Testis (tissue), 3 donors: ENCODE results near the gene MLC1. TPM values are rescaled to one million over a fixed set of nuclear protein-coding genes. Genes with fewer than 3 reads are reported as not detected.

ENCODE experiments used
- DNase-seq: peaks from one replicate; pipeline ENCODE4 v3.0.0-alpha.2; 2019
- H3K27ac ChIP-seq, 2 donors: fragments of 200-600 bp; sonication (generic); one replicate each; pipeline ENCODE4 v1.5.1; 2019
- H3K27me3 ChIP-seq: fragments of 200-600 bp; sonication (generic); one replicate; pipeline ENCODE4 v1.5.1; 2019
- H3K36me3 ChIP-seq: fragments of 200-600 bp; sonication (generic); one replicate; pipeline ENCODE4 v1.5.1; 2017; ENCODE audit warnings: low read depth; ENCODE audit errors: missing control alignments
- H3K4me1 ChIP-seq: fragments of 200-600 bp; sonication (generic); one replicate; pipeline ENCODE4 v1.5.1; 2019
- H3K4me3 ChIP-seq, 2 donors: fragments of 200-600 bp; sonication (generic); one replicate each; pipeline ENCODE4 v1.5.1; 2017 to 2019
- H3K9me3 ChIP-seq: fragments of 200-600 bp; sonication (generic); one replicate; pipeline ENCODE4 v1.5.1; 2017
- CTCF ChIP-seq, 3 experiments: fragments of 450-650 bp in 2 of 3; fragments of 200-600 bp in 1 of 3; sonication (generic) in 1 of 3; IDR thresholded peaks; one replicate each; pipeline ENCODE4 v1.5.1; 2016 to 2019; ENCODE audit warnings: antibody characterized with exemption in 3 of 3, mild to moderate bottlenecking in 2 of 3, moderate library complexity in 1 of 3
- POLR2A ChIP-seq: fragments of 450-650 bp; IDR thresholded peaks from one replicate; pipeline ENCODE4 v1.6.1; 2017; ENCODE audit warnings: antibody characterized with exemption, mild to moderate bottlenecking, moderate library complexity
- WGBS, 2 donors: methylation state at CpG; one replicate each; pipeline ENCODE4 v1.1.5; 2018; 5-methylcytosine and 5-hydroxymethylcytosine counted together
- intact Hi-C: fragments of 100-400 bp; cut with DNase I; formaldehyde crosslinking; loops from one replicate; pipeline ENCODE4 v1.15.1; 2023; ENCODE audit warnings: low total_unique reads
- polyA plus RNA-seq: library from polyadenylated mRNA; stranded (reverse); fragments of 350-450 nt; fragmentation: Illumina TruSeq; extraction: RNeasy Lipid Tissue Mini Kit (QIAGEN cat#74804); gene quantifications from one replicate; pipeline ENCODE4 v1.2.3, GENCODE V29; 2014; ENCODE audit warnings: low read depth, low replicate concordance; ENCODE audit not compliant: insufficient read depth
- total RNA-seq, 2 donors: library from RNA; depleted of rRNA; stranded (reverse); fragments of >200 nt; gene quantifications; one replicate each; pipeline ENCODE4 v1.2.3, GENCODE V29; 2016

MLC1 gene
- total and polyA plus RNA-seq, 3 donors from 2014 or later = 1.3 to 1.5 (median 1.3) TPM

- H3K4me3 ChIP-seq = peak overlapping the region in 1 of 2 donors; percentile 31
- 2 to 6% methylated on average over 16 to 49 of the region's 61 CpGs for WGBS, 2 donors
- H3K27ac ChIP-seq = no peak overlapping the region
- H3K9me3 ChIP-seq = no peaks in the 10 kb centered on the region
- intact Hi-C loops = no loop called here
- peaks cover 9% of the 10 kb centered on the region for H3K4me1 ChIP-seq
- no peak for DNase-seq
- no peaks in the 10 kb centered on the region for H3K27me3 ChIP-seq
- no peaks in the 10 kb centered on the region for H3K36me3 ChIP-seq
- TF ChIP-seq POLR2A (no peak), CTCF (IDR thresholded peaks at IDR 0.05) (no peak)
Observed at GRCh38 chr22:50010676-50011446, 74.4 kb downstream of the MLC1 start.

DNA sequence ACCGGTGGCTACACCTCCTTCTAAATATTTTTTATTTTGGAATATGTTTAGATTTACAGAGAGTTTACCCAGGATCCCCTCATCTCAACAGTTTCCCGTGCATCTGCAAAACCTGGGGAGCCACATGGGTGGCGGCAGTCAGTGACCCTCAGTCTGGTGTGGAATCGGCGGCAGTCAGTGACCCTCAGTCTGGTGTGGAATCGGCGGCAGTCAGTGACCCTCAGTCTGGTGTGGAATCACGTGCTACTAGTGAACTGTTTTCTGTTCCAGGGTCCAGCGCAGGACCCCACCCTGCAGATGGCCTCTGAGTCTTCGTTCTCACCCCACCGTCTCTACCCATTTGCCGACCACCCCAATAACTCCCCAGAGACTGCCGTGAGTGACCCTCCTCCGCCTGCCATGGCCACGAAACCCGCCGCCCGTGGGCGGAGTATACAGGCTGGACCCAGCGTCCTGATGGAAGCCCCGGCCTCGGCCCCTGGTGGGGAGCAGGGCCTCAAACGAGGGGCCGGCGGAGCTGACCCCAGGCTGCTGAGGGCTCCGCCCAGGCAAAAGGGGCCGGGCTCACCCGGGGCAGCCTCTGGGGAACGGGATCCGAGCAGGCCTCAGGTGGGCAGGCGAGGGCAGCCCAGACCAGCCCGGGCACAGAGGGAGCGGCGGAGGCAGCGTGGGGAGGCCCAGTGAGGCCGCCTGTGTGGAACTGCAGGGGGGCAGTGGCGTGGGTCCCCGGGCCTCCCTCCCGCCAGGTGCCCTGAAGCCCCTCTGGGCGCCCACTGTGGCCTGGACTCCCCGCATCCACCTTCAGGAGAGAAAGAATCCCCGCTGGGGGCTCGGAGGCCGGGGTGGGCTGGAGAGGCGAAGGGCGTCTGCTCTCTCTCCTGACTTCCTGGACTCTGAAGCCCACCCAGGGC lies 75.2 kb downstream of the MLC1 start:
- intact Hi-C loops = no loop called here
- TF ChIP-seq POLR2A = no peak
- no peak for TF ChIP-seq CTCF (IDR thresholded peaks at IDR 0.05)
- 43 to 63% methylated on average over 30 to 45 of the region's 46 CpGs for WGBS, 2 donors

More for the DNA sequence above, 75.2 kb downstream of the MLC1 start:
- H3K36me3 ChIP-seq = no peaks in the 10 kb centered on the region
- peaks cover 9% of the 10 kb centered on the region for H3K4me1 ChIP-seq
- no peak overlapping the region for H3K27ac ChIP-seq
- H3K4me3 ChIP-seq = peak overlapping the region in 1 of 2 donors; percentile 31
- no peaks in the 10 kb centered on the region for H3K9me3 ChIP-seq
- no peak for DNase-seq
- H3K27me3 ChIP-seq = no peaks in the 10 kb centered on the region

Other genes starting within 250 kb of the MLC1 start
- gene ZBED4, start 231.6 kb downstream of the MLC1 start, total RNA-seq = 10 to 100 TPM; 17.2 to 18.2 TPM
- gene ZBED4, start 231.6 kb downstream of the MLC1 start, polyA plus RNA-seq = 9.1 TPM
- gene ALG12, start 167.0 kb downstream of the MLC1 start, total RNA-seq = 10 to 100 TPM; 11.9 to 18.3 TPM
- 10.6 TPM for gene ALG12, start 167.0 kb downstream of the MLC1 start, polyA plus RNA-seq
- gene CRELD2, start 166.8 kb downstream of the MLC1 start, total RNA-seq = 10 to 100 TPM; 57.9 to 64.2 TPM
- 58.3 TPM for gene CRELD2, start 166.8 kb downstream of the MLC1 start, polyA plus RNA-seq
- gene PIM3, start 124.7 kb downstream of the MLC1 start, total RNA-seq = 10 to 100 TPM; 68.2 to 89.9 TPM
- 50.8 TPM for gene PIM3, start 124.7 kb downstream of the MLC1 start, polyA plus RNA-seq
- under 1 TPM; 0.25 to 0.55 TPM for gene IL17REL, start 72.7 kb downstream of the MLC1 start, total RNA-seq
- 0.30 TPM for gene IL17REL, start 72.7 kb downstream of the MLC1 start, polyA plus RNA-seq
- 10 to 100 TPM in 1 of 2 donors, 1 to 10 TPM in 1; 5.1 to 11.9 TPM for gene TTLL8, start 27.1 kb downstream of the MLC1 start, total RNA-seq
- 11.3 TPM for gene TTLL8, start 27.1 kb downstream of the MLC1 start, polyA plus RNA-seq
- 10 to 100 TPM; 48.4 to 62.4 TPM for gene MOV10L1, start 4.6 kb upstream of the MLC1 start, total RNA-seq
- gene MOV10L1, start 4.6 kb upstream of the MLC1 start, polyA plus RNA-seq = 73.3 TPM
- 1 to 10 TPM; 5.3 to 6.3 TPM for gene PANX2, start 85.3 kb upstream of the MLC1 start, total RNA-seq
- gene PANX2, start 85.3 kb upstream of the MLC1 start, polyA plus RNA-seq = 2.0 TPM
- 10 to 100 TPM; 38.7 to 45.3 TPM for gene TRABD, start 100.5 kb upstream of the MLC1 start, total RNA-seq
- gene TRABD, start 100.5 kb upstream of the MLC1 start, polyA plus RNA-seq = 23.7 TPM
- 10 to 100 TPM; 57.9 to 66.8 TPM for gene SELENOO, start 115.6 kb upstream of the MLC1 start, total RNA-seq
- 20.8 TPM for gene SELENOO, start 115.6 kb upstream of the MLC1 start, polyA plus RNA-seq
- gene TUBGCP6, start 159.6 kb upstream of the MLC1 start, total RNA-seq = 100 to 1,000 TPM; 136 to 143 TPM
- gene TUBGCP6, start 159.6 kb upstream of the MLC1 start, polyA plus RNA-seq = 40.2 TPM
- gene HDAC10, start 165.8 kb upstream of the MLC1 start, total RNA-seq = 10 to 100 TPM; 32.1 to 33.1 TPM
- 13.5 TPM for gene HDAC10, start 165.8 kb upstream of the MLC1 start, polyA plus RNA-seq
- 10 to 100 TPM; 22.3 to 25.1 TPM for gene MAPK12, start 176.3 kb upstream of the MLC1 start, total RNA-seq
- 9.1 TPM for gene MAPK12, start 176.3 kb upstream of the MLC1 start, polyA plus RNA-seq
- gene MAPK11, start 185.0 kb upstream of the MLC1 start, total RNA-seq = 10 to 100 TPM in 1 of 2 donors, 1 to 10 TPM in 1; 8.3 to 10.7 TPM
- 6.4 TPM for gene MAPK11, start 185.0 kb upstream of the MLC1 start, polyA plus RNA-seq
- 100 to 1,000 TPM; 219 to 243 TPM for gene PLXNB2, start 222.2 kb upstream of the MLC1 start, total RNA-seq
- gene PLXNB2, start 222.2 kb upstream of the MLC1 start, polyA plus RNA-seq = 98.0 TPM
- gene DENND6B, start 241.6 kb upstream of the MLC1 start, total RNA-seq = 10 to 100 TPM; 17.1 to 18.0 TPM
- 22.0 TPM for gene DENND6B, start 241.6 kb upstream of the MLC1 start, polyA plus RNA-seq